ENCODE measurements around the gene SH2B2.

DNA sequence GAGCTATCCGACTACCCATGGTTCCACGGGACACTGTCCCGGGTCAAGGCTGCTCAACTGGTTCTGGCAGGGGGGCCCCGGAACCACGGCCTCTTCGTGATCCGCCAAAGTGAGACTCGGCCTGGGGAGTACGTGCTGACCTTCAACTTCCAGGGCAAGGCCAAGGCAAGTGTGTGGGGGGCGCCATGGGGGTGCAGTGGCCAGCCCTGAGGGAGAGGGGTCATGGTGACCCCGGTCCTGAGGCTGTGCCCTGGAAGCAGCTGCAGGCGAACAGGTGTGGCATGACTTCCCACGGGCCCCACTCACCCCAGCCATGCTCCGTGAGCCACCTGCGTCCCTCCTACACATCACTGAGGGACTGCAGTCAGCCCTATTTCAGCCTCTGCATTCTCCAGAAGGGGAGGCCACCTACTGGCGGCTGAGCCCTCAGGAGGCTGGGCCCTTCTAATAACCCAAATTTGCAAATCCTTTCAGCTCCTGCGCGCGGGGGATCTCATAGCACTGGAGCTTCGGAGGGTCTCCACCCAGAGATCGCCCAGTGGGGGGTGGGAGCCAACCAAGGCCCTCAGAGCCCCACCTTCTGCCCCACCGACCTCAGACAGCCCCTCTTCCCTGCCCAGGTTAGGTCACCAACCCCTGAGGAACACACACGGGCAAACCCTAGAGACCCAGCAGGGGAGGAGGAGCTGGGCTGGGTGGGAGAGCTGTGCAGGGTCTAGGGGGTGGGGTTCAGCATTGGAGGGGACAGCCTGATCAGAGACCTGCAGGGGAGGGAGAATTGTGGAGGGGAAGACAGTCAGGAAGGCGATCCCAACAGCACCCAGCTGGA is 30.8 kb downstream of the SH2B2 start:
- no peak for TF ChIP-seq EZH2 (IDR thresholded peaks at IDR 0.05; ENCODE audit: insufficient read depth, poor library complexity, severe bottlenecking)
- no peak for TF ChIP-seq EZH2phosphoT487 (IDR thresholded peaks at IDR 0.05; ENCODE audit: insufficient read depth, low read depth)
